Activated CD4-positive, alpha-beta T cell treated with anti-CD3 and anti-CD28 coated beads, Interleukin-2, amount 50 U/mL, for 24 hours (primary cell): ENCODE measurements around the gene MSANTD1.

Experiments used
- DNase-seq, 2 donors: peaks; one replicate each; pipeline ENCODE4 v3.0.0-alpha.2; 2020; ENCODE audit warnings: low read depth in 1 of 2, low spot score in 1 of 2

MSANTD1 gene

GRCh38 chr4:3262208-3263052 is 13.5 kb downstream of the MSANTD1 start:
- DNase-seq, result no peak

- no peak for DNase-seq
Observed at GRCh38 chr4:3263053-3263875, 14.3 kb downstream of the MSANTD1 start.

GRCh38 chr4:3263876-3264193 is 14.9 kb downstream of the MSANTD1 start:
- no peak for DNase-seq

- no peak for DNase-seq
Observed at GRCh38 chr4:3266076-3266475, 17.1 kb downstream of the MSANTD1 start.

- no peak for DNase-seq
Observed at GRCh38 chr4:3267576-3268394, 18.8 kb downstream of the MSANTD1 start.

GRCh38 chr4:3268395-3269104 is 19.6 kb downstream of the MSANTD1 start:
- DNase-seq, result no peak

GRCh38 chr4:3269105-3269927 is 20.4 kb downstream of the MSANTD1 start:
- no peak for DNase-seq

GRCh38 chr4:3269991-3270611 is 21.1 kb downstream of the MSANTD1 start:
- DNase-seq, result no peak

- no peak for DNase-seq
Observed at GRCh38 chr4:3271131-3271530, 22.2 kb downstream of the MSANTD1 start.

- no peak for DNase-seq
Observed at GRCh38 chr4:3276986-3277385, 28.0 kb downstream of the MSANTD1 start.

GRCh38 chr4:3280466-3280865 is 31.5 kb downstream of the MSANTD1 start:
- no peak for DNase-seq

- DNase-seq, result no peak
Observed at GRCh38 chr4:3283483-3283882, 34.5 kb downstream of the MSANTD1 start.

GRCh38 chr4:3283916-3284315 is 35.0 kb downstream of the MSANTD1 start:
- DNase-seq, result no peak

- no peak for DNase-seq
Observed at GRCh38 chr4:3284734-3285557, 36.0 kb downstream of the MSANTD1 start.

GRCh38 chr4:3285558-3286334 is 36.8 kb downstream of the MSANTD1 start:
- DNase-seq, result no peak

GRCh38 chr4:3286335-3287175 is 37.6 kb downstream of the MSANTD1 start:
- DNase-seq, result no peak
